RWPE2 (cell line): ENCODE results near the gene CCDC88B.
A peak's percentile ranks its signal among the peaks of the same experiment; 100 is the strongest.

ENCODE experiments used
- ATAC-seq: fragments of 200-7000 bp; cut with Tn5 transposase; 3 replicates; pipeline ENCODE4 v1.9.1; 2021; ENCODE audit warnings: low read depth
- DNase-seq: peaks from one replicate; pipeline ENCODE4 v3.0.0-alpha.2; 2020; ENCODE audit warnings: low spot score
- H3K27ac ChIP-seq: fragments of 450-650 bp; 2 replicates; pipeline ENCODE4 v1.5.1; 2017; ENCODE audit warnings: mild to moderate bottlenecking; ENCODE audit not compliant: poor library complexity, severe bottlenecking
- H3K27me3 ChIP-seq: fragments of 250-450 bp; sonication (Bioruptor Pico); 2 replicates; pipeline ENCODE4 v1.5.1; 2021; ENCODE audit warnings: mild to moderate bottlenecking, moderate library complexity; ENCODE audit not compliant: insufficient read depth, poor library complexity, severe bottlenecking
- H3K36me3 ChIP-seq: fragments of 250-450 bp; sonication (Bioruptor Pico); 2 replicates; pipeline ENCODE4 v1.5.1; 2020; ENCODE audit warnings: low read depth, mild to moderate bottlenecking, moderate library complexity
- H3K4me1 ChIP-seq: fragments of 250-450 bp; sonication (Bioruptor Pico); 2 replicates; pipeline ENCODE4 v1.5.1; 2021; ENCODE audit warnings: mild to moderate bottlenecking, moderate library complexity; ENCODE audit not compliant: insufficient read depth, poor library complexity, severe bottlenecking
- H3K4me3 ChIP-seq: fragments of 250-450 bp; sonication (Bioruptor Pico); 2 replicates; pipeline ENCODE4 v1.5.1; 2021; ENCODE audit warnings: mild to moderate bottlenecking, moderate library complexity; ENCODE audit not compliant: severe bottlenecking
- H3K9me3 ChIP-seq: fragments of 250-450 bp; sonication (Bioruptor Pico); 2 replicates; pipeline ENCODE4 v1.5.1; 2021; ENCODE audit warnings: mild to moderate bottlenecking, moderate library complexity; ENCODE audit not compliant: severe bottlenecking
- TF ChIP-seq, protein P1 (sequence below): fragments of 450-650 bp; IDR thresholded peaks from one replicate; pipeline ENCODE4 v1.5.1; 2017; ENCODE audit warnings: mild to moderate bottlenecking, moderate library complexity; ENCODE audit not compliant: poor library complexity, severe bottlenecking

Gene CCDC88B

GRCh38 chr11:64296830-64297698 lies 42.9 kb upstream of the CCDC88B start:
- Histone ChIP-seq H3K9me3 (no peaks in the 10 kb centered on the region), H3K4me3 (no peak overlapping the region), H3K27ac (no peak overlapping the region), H3K4me1 (no peaks in the 10 kb centered on the region), H3K36me3 (no peaks in the 10 kb centered on the region), H3K27me3 (peaks cover 39% of the 10 kb centered on the region)
- ATAC-seq, result no peak
- TF ChIP-seq, protein P1, sequence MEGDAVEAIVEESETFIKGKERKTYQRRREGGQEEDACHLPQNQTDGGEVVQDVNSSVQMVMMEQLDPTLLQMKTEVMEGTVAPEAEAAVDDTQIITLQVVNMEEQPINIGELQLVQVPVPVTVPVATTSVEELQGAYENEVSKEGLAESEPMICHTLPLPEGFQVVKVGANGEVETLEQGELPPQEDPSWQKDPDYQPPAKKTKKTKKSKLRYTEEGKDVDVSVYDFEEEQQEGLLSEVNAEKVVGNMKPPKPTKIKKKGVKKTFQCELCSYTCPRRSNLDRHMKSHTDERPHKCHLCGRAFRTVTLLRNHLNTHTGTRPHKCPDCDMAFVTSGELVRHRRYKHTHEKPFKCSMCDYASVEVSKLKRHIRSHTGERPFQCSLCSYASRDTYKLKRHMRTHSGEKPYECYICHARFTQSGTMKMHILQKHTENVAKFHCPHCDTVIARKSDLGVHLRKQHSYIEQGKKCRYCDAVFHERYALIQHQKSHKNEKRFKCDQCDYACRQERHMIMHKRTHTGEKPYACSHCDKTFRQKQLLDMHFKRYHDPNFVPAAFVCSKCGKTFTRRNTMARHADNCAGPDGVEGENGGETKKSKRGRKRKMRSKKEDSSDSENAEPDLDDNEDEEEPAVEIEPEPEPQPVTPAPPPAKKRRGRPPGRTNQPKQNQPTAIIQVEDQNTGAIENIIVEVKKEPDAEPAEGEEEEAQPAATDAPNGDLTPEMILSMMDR, result no peak
- DNase-seq, result no peak

DNA sequence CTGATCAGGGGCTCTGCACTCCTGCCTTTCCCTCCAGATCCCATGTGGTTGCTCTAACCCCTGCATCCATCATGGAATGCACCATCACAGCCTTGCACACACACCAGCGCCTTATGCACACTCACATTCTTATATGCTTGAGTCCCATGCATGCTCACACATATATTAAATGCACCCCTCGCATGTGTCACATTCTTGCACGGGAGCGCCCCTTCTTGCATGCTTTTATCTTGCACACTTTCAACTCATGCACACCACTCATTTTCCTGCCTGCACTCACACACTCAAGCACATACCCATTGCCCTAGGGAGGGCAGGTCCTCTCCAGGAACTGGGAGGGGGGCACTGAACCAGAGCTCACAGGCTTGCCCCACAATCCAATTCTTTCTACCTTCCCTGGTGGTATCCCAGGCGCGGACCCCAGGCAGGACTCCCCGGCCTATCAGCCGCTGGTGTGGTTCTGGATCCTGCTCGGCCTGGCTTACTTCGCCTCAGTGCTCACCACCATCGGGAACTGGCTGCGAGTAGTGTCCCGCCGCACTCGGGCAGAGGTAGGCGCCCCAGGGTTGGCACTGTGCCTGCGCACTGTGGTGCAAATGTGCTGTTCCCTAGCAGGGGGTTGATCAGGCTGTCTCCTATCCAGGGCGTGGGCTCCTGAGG lies 42.2 kb upstream of the CCDC88B start:
- peaks cover 32% of the 10 kb centered on the region for H3K27me3 ChIP-seq
- no peaks in the 10 kb centered on the region for H3K9me3 ChIP-seq
- H3K27ac ChIP-seq, result no peak overlapping the region
- H3K4me3 ChIP-seq, result no peak overlapping the region
- TF ChIP-seq, protein P1, result no peak
- no peak for DNase-seq
- H3K4me1 ChIP-seq, result no peaks in the 10 kb centered on the region
- no peak for ATAC-seq
- no peaks in the 10 kb centered on the region for H3K36me3 ChIP-seq

DNA sequence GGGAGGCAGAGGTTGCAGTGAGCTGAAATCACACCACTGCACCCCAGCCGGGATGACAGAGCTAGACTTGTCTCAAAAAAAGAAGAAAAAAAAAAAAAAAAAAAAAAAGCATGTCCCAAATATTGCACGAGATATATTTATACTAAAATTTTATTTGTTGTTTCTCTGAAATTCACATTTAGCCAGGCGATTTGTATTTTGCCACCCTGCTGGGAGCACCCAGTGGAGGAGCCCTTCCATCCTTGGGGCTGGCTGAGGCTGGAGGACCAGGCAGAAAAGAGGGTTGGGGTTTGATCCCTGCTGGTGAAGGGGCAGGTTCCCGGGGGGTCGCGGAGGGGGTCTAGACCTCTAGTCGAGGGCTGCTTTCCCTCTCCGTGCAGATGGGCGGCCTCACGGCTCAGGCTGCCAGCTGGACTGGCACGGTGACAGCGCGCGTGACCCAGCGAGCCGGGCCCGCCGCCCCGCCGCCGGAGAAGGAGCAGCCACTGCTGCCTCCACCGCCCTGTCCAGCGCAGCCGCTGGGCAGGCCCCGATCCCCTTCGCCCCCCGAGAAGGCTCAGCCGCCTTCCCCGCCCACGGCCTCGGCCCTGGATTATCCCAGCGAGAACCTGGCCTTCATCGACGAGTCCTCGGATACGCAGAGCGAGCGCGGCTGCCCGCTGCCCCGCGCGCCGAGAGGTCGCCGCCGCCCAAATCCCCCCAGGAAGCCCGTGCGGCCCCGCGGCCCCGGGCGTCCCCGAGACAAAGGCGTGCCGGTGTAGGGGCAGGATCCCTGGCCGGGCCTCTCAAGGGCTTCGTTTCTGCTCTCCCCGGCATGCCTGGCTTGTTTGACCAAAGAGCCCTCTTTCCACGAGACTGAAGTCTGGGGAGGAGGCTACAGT lies 40.8 kb upstream of the CCDC88B start:
- ATAC-seq (no peak), DNase-seq (no peak)
- Histone ChIP-seq H3K27me3 (peaks cover 22% of the 10 kb centered on the region), H3K9me3 (no peaks in the 10 kb centered on the region), H3K4me3 (no peak overlapping the region), H3K27ac (no peak overlapping the region), H3K36me3 (no peaks in the 10 kb centered on the region), H3K4me1 (no peaks in the 10 kb centered on the region)
- TF ChIP-seq, protein P1, result no peak

GRCh38 chr11:64299847-64300648 lies 40.0 kb upstream of the CCDC88B start, which contains the start of gene CATSPERZ:
Gene CATSPERZ (plus strand): TSS chr11:64300358. CDS start chr11:64300411, 53 bp downstream.
- Histone ChIP-seq H3K4me1 (no peaks in the 10 kb centered on the region), H3K27me3 (peaks cover 22% of the 10 kb centered on the region), H3K4me3 (peak within 1 kb of the TSS; percentile 7), H3K36me3 (no peaks in the 10 kb centered on the region), H3K9me3 (no peaks in the 10 kb centered on the region), H3K27ac (no peak within 1 kb of the TSS)
- ATAC-seq, result no peak
- no peak for DNase-seq
- TF ChIP-seq, protein P1, result no peak
